Endothelial cell of umbilical vein (primary cell): ENCODE measurements around the gene HSPB3. TPM values are rescaled to one million over a fixed set of nuclear protein-coding genes. Genes with fewer than 3 reads are reported as not detected.

Experiments
- BruUV-seq: library from RNA; stranded (reverse); fragments of 400-500 nt; replicated peaks from 2 replicates; lab custom pipeline; 2021; lab: Mats Ljungman, UMichigan
- CTCF ChIA-PET: fragments of 300-600, 350-600 bp; sonication (Branson Sonifier 250); formaldehyde crosslinking; loops from one replicate; lab custom pipeline; 2021; ENCODE audit warnings: antibody characterized with exemption, inconsistent platforms; lab: Charles Lee
- POLR2A ChIA-PET: fragments of 300-600, 350-600 bp; sonication (Branson Sonifier 250); formaldehyde crosslinking; loops from one replicate; lab custom pipeline; 2021; ENCODE audit warnings: antibody characterized with exemption, inconsistent platforms; lab: Charles Lee
- DNase-seq: peaks from one replicate; pipeline ENCODE4 v3.0.0-alpha.2; 2011; ENCODE audit warnings: low read depth, low spot score
- FAIRE-seq: peaks from 2 replicates; lab custom pipeline; 2011; peaks lifted over from hg19 to GRCh38; lab: Jason Lieb, UNC
- H2AFZ ChIP-seq: 2 replicates; pipeline ENCODE4 v1.6.0; 2012; ENCODE audit warnings: low read depth, low read length, control low read depth, inconsistent platforms
- H3K27ac ChIP-seq: 2 replicates; pipeline ENCODE4 v1.5.1; 2011; ENCODE audit warnings: low read depth, mild to moderate bottlenecking, control low read depth, low read length, moderate library complexity; ENCODE audit not compliant: insufficient read depth
- H3K27me3 ChIP-seq, 2 experiments: 2 replicates each; pipeline versions ENCODE4 v1.6.0 to v1.6.1; 2011; ENCODE audit warnings: low read length in 2 of 2, mixed read lengths in 1 of 2; ENCODE audit not compliant: control insufficient read depth in 2 of 2, insufficient read depth in 2 of 2
- H3K36me3 ChIP-seq, 2 experiments: 2 replicates in 1 of 2; 3 replicates in 1 of 2; pipeline ENCODE4 v1.5.1; 2011; ENCODE audit warnings: low read length in 2 of 2, mild to moderate bottlenecking in 1 of 2, moderate library complexity in 1 of 2; ENCODE audit not compliant: control insufficient read depth in 2 of 2, insufficient read depth in 2 of 2; ENCODE audit errors: extremely low read depth in 1 of 2
- H3K4me1 ChIP-seq: 3 replicates; pipeline ENCODE4 v1.5.1; 2011; ENCODE audit warnings: mild to moderate bottlenecking, low read length; ENCODE audit not compliant: control insufficient read depth, insufficient read depth; ENCODE audit errors: extremely low read depth
- H3K4me2 ChIP-seq: 2 replicates; pipeline ENCODE4 v1.6.1; 2011; ENCODE audit warnings: low read length, control low read depth, mixed read lengths; ENCODE audit not compliant: insufficient read depth
- H3K4me3 ChIP-seq, 3 experiments: fragments of 200-600 bp in 1 of 3; sonication (generic), shearing (Covaris generic) in 1 of 3; replicated peaks in 1 of 3; 2 replicates each; pipeline ENCODE4 v1.5.1; 2011 to 2016; ENCODE audit warnings: control low read depth in 3 of 3, low read length in 3 of 3, mild to moderate bottlenecking in 2 of 3, inconsistent platforms in 1 of 3, low read depth in 1 of 3, moderate library complexity in 1 of 3; ENCODE audit not compliant: insufficient read depth in 1 of 3
- H3K79me2 ChIP-seq: 2 replicates; pipeline ENCODE4 v1.6.0; 2012; ENCODE audit warnings: low read length, inconsistent platforms; ENCODE audit not compliant: control insufficient read depth, insufficient read depth
- H3K9ac ChIP-seq: replicated peaks from 2 replicates; pipeline ENCODE3; 2011; ENCODE audit warnings: low read length, control low read depth; ENCODE audit not compliant: insufficient read depth; ENCODE audit errors: extremely low read depth
- H3K9me1 ChIP-seq: replicated peaks from 3 replicates; pipeline ENCODE4 v1.6.0; 2011; ENCODE audit warnings: mild to moderate bottlenecking, low read length; ENCODE audit not compliant: control insufficient read depth, insufficient read depth; ENCODE audit errors: extremely low read depth
- H3K9me3 ChIP-seq: replicated peaks from 2 replicates; pipeline ENCODE4 v1.5.1; 2012; ENCODE audit warnings: low read length, inconsistent platforms; ENCODE audit not compliant: control insufficient read depth, insufficient read depth
- H4K20me1 ChIP-seq: replicated peaks from 2 replicates; pipeline ENCODE3; 2011; ENCODE audit warnings: mild to moderate bottlenecking, low read length; ENCODE audit not compliant: control insufficient read depth, insufficient read depth; ENCODE audit errors: extremely low read depth
- CTCF ChIP-seq, 2 donors: IDR thresholded peaks; 1 replicate in 1 of 2; 2 replicates in 1 of 2; pipeline ENCODE4 v1.5.1; 2011; ENCODE audit warnings: low read length in 2 of 2, mild to moderate bottlenecking in 2 of 2, moderate library complexity in 2 of 2, control low read depth in 1 of 2, inconsistent platforms in 1 of 2, low read depth in 1 of 2; ENCODE audit not compliant: insufficient read depth in 1 of 2; ENCODE audit errors: extremely low read depth in 1 of 2
- EZH2 ChIP-seq: IDR thresholded peaks from 2 replicates; pipeline ENCODE4 v1.6.1; 2012; ENCODE audit warnings: borderline replicate concordance, low read depth, mild to moderate bottlenecking, moderate library complexity, low read length, inconsistent platforms; ENCODE audit not compliant: severe bottlenecking
- FOS ChIP-seq: IDR thresholded peaks from 2 replicates; pipeline ENCODE4 v1.6.1; 2011; ENCODE audit warnings: mild to moderate bottlenecking, low read length, moderate library complexity, borderline replicate concordance; ENCODE audit not compliant: insufficient read depth
- GATA2 ChIP-seq: IDR thresholded peaks from 2 replicates; pipeline ENCODE4 v1.7.0; 2011; ENCODE audit warnings: low read depth, mild to moderate bottlenecking, moderate library complexity, mixed read lengths, low read length; ENCODE audit not compliant: insufficient read length, insufficient read depth
- JUN ChIP-seq: IDR thresholded peaks from 2 replicates; pipeline ENCODE4 v1.6.1; 2011; ENCODE audit warnings: borderline replicate concordance, low read depth; ENCODE audit not compliant: insufficient read length, insufficient read depth
- MAX ChIP-seq: IDR thresholded peaks from 2 replicates; pipeline ENCODE4 v1.6.1; 2011; ENCODE audit not compliant: insufficient read depth, insufficient read length
- MYC ChIP-seq: IDR thresholded peaks from one replicate; pipeline ENCODE4 v1.6.1; 2011; ENCODE audit warnings: mild to moderate bottlenecking, low read depth, low read length
- POLR2A ChIP-seq: IDR thresholded peaks from 2 replicates; pipeline ENCODE4 v1.6.1; 2012; ENCODE audit warnings: low read depth, mild to moderate bottlenecking, control low read depth, low read length
- POLR2AphosphoS5 ChIP-seq: IDR thresholded peaks from 2 replicates; pipeline ENCODE4 v1.6.1; 2012; ENCODE audit warnings: low read depth, mild to moderate bottlenecking, control low read depth, low read length, moderate library complexity; ENCODE audit not compliant: insufficient read depth
- dilution Hi-C: fragments of 300-500 bp; cut with MboI; formaldehyde crosslinking; loops from one replicate; pipeline ENCODE4 v1.15.0; 2019; ENCODE audit warnings: low sequenced_read_pairs; ENCODE audit not compliant: extremely low pct_ligation_motif_present
- intact Hi-C: fragments of 100-400 bp; cut with micrococcal nuclease; formaldehyde crosslinking; loops from one replicate; pipeline ENCODE4 v1.10.0; 2022
- polyA plus RNA-seq, 4 experiments: library from polyadenylated mRNA; depleted of rRNA in 3 of 4; stranded (reverse) in 3 of 4; unstranded in 1 of 4; fragments of >200 nt; gene quantifications; 2 replicates each; pipeline versions ENCODE4 v1.2.1 to v1.2.3, GENCODE V29; 2011 to 2012; ENCODE audit warnings: missing spikeins in 1 of 4
- total RNA-seq: library from RNA; stranded (reverse); gene quantifications from 2 replicates; pipeline ENCODE4 v1.2.3, GENCODE V29; 2021

Gene HSPB3
- total and polyA plus RNA-seq, 2 donors (not counting 3 experiments of a cell fraction or from before 2014, with no cell fraction given), result not detected

GRCh38 chr5:54446379-54446732 is 9.1 kb upstream of the HSPB3 start:
- no peak for FAIRE-seq
- Histone ChIP-seq H3K4me1 (no peaks in the 10 kb centered on the region), H3K27me3 (peaks cover 8 to 10% of the 10 kb centered on the region in 2 experiments), H3K9me1 (no peaks in the 10 kb centered on the region), H3K9me3 (no peaks in the 10 kb centered on the region), H4K20me1 (no peaks in the 10 kb centered on the region), H3K4me3 (no peak overlapping the region), H3K9ac (no peak overlapping the region), H3K79me2 (no peaks in the 10 kb centered on the region), H2AFZ (no peak overlapping the region), H3K4me2 (no peak overlapping the region), H3K27ac (no peak overlapping the region), H3K36me3 (no peaks in the 10 kb centered on the region)
- dilution Hi-C loops, result no loop called here
- intact Hi-C loops, result no loop called here
- BruUV-seq, result no TSS peak
- ChIA-PET POLR2A (no interaction called here), CTCF (interaction anchor here (0.9 to 9.1 kb wide), 7 partner anchors 9 to 714 kb away, joined by 3 to 94 read pairs (median 7); partner anchors contain the start of genes GPX8 and HSPB3)
- TF ChIP-seq MYC (no peak), POLR2AphosphoS5 (no peak), POLR2A (no peak), FOS (no peak), EZH2 (no peak), MAX (no peak), CTCF (IDR thresholded peaks at IDR 0.05; ENCODE audit: extremely low read depth in 1 of 2, insufficient read depth in 1 of 2, low read depth in 1 of 2, low read length in 2 of 2) (no peak), JUN (no peak), GATA2 (no peak)
- DNase-seq, result no peak
